Effector CD4-positive, alpha-beta T cell (primary cell): ENCODE measurements around the gene ADCY7.
A peak's percentile ranks its signal among the peaks of the same experiment; 100 is the strongest.
"Not testable (repeated sequence)": the region's sequence is repeated elsewhere in the genome, so short reads cannot be mapped to it uniquely, and the experiment has no call there.

ENCODE experiments used
- DNase-seq: peaks from one replicate; pipeline ENCODE4 v3.0.0-alpha.2; 2020
- total RNA-seq: gene quantifications from one replicate; lab custom pipeline; 2026; lab: John Stamatoyannopoulos, UW

ADCY7 gene
- total RNA-seq = 301 reads per million, percentile 95 among the genes with 10 or more reads in this experiment

DNA sequence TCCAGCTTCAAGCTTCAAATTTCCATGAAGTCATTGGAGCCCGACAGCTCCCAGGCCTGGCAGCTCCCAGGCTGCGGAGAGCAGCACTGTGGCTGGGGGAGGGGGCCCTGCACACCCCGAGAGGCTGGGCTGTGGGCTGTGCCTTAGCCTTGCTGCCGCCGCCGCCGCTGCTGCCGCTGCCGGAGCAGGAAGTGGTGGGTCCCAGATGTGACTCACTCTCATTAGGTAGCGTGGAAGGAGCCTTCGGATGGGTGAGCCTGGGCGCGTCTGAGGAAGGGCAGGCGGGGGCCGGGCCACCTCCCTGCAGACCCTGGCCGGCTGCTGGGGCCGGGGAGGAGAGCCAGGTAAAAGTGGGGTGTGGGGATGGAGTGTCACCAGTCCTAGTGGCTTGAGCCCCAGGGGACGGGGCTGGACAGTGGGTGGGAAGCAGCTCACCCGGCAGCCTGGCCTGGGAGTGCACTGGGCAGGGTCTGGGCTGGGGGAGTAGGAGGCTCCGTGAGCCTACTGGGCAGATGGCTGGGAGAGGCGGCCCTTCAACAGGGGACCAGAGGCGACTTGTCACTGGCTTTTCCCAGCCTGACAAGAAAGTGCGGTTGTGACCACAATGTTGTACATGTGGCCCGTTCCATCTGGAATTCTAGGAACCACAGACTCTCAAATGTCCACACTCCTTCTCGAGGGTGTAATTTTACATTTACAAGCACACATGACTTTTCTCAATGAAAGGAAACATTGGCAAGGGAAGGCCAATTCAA is at the start of gene ADCY7:
ADCY7 (plus strand) TSS at position 215 of the 755 bp plus-strand sequence. CDS start 21,629 bp downstream, outside the sequence.
- DNase-seq = peak; percentile 80

GRCh38 chr16:50219402-50219975 is 46.9 kb upstream of the ADCY7 start:
- no peak for DNase-seq

DNA sequence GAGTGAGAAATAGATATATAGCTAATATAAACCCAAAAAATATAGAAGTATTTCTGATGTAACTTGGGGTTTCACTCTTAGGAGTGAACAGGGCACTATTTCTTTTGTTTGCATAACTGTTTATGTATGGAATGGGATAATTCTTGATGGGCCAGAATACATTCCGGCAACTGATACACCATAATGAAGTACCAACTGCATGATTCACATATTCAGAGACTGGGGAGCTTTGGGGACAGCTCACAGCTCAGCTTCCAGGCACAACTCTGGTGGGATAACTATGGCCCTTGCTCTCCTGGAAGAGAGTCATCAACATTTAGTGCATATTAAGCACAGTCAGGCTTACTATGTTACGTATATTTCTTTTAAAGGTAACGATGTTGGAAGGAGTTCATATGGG is 42.1 kb upstream of the ADCY7 start:
- no peak for DNase-seq

- DNase-seq = no peak
Measured at GRCh38 chr16:50227120-50227519, 39.2 kb upstream of the ADCY7 start.

- DNase-seq = no peak
Measured at GRCh38 chr16:50227665-50228064, 38.7 kb upstream of the ADCY7 start.

DNA sequence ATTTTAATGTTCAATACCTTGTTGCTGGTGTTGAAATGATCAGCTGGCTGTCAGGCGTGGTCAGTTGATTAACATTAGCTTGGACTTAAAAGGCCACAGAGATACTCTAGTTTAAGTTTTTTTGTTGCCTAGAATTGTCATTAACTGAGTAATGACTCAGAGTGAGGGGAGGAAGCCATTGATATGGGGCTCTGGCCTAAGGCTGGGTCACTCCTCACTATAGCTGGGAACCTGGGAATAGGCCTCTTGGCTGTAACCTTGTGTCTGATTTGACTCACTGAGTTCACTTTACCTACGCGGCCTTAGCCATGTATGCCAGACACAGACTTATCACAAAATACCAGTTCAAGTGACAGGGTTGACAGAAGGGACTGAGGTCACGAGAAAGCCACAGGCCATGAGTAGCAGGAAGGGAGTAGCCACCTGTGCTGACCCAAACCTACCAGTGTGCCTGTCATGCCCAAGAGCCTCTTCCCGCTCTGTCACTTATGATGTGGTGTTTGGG is 37.9 kb upstream of the ADCY7 start:
- no peak for DNase-seq

DNA sequence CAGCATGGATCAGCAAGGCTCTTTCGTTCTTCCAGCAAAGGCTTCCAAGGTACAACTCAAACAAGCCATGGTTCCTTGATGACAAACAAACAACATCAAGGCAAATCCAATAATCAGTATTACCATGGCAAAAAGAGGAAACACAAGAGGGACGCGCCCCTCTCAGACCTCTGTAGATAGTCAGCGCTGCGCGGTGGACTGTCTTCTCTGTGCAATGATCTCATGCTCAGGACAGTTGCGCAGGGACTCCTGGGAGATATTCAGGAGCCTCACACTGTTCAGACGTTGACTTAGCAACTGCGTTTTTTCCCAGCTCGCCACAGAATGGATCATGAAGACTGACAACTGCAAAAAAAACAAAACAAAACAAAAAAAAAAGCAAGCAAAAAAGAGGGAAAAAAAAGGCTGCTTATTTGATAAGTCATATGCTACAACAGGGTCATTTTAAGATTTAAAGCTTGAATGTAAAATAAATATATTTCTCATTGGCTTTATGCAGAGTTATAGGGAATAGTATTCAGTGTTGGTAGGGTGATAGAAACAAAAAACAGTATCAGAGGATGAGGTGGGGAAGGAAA is 37.1 kb upstream of the ADCY7 start:
- DNase-seq = no peak

DNA sequence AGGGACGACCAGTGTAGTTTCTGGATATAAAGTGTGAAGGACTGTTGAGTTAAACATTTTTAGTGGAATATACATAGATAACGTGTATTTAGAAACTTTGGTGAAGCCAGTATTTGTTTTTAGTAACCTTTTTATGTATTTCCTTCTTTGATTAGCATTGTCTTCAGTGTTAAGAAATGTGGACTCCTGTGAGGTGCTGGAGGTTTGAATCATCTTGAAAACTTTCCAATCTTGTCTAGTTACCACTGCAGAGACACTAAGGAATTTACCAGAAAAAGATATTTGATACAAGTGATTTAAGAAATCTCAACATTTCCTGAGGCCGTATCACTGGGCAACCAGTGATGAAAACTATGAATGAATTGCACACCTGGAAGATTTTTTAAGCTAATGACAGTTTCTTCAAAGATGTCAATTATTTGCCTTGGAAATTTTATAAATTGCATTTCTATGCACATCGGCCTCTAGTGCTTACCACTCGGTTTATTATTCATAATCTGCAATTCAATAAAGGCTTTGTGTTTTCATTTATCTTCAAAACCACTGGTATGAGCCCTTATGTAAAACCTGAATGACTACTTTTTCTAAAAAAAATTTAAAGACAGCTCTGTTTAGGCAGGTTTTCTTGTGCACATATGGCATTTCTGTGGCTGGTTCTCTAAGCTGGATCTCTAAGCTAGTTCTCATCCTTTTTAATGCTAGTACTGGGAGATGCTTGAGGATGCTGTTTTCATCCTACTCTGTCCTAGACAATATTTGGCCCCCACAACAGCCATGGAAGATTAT is 31.4 kb upstream of the ADCY7 start:
- no peak for DNase-seq

- no peak for DNase-seq
Measured at GRCh38 chr16:50235581-50235980, 30.8 kb upstream of the ADCY7 start.

DNA sequence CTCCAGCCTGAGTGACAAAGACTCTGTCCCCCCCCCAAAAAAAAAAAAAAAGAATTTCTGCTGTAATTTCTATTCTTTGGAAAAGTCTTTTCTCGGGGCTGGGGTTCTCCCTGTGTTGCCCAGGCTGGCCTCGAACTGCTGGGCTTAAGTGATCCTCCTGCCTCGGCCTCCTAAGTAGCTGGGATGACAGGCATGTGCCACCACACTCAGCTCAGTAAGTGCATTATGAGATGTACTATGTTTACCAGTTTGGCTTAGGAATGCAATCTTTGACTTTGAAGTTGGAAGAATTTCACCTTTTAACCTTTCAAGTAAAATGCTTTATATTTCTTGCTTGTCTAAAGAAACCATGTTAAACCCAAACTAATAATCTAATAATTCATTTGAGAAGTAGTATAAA is 28.0 kb upstream of the ADCY7 start:
- no peak for DNase-seq

DNA sequence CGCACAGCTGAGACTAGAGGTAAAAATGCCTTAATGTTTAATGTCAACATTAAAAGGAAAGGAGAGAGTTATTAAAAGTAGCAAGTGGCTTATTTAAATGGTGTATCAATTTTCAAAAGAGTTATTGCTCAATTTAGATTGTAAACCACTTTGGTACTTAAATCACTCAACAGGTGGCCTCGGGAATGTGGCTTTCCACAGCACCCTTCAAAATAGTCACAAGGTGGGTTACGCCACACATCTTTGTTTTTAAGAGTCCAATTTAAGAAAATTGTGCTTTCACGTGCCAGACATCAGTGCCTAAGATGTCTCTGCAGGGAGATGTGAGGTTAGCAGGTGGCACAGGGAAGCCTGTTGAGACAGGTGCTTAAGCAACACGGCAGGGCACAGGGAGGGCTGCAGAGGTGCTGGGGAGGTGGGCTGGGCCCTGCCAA is 27.5 kb upstream of the ADCY7 start:
- no peak for DNase-seq

DNA sequence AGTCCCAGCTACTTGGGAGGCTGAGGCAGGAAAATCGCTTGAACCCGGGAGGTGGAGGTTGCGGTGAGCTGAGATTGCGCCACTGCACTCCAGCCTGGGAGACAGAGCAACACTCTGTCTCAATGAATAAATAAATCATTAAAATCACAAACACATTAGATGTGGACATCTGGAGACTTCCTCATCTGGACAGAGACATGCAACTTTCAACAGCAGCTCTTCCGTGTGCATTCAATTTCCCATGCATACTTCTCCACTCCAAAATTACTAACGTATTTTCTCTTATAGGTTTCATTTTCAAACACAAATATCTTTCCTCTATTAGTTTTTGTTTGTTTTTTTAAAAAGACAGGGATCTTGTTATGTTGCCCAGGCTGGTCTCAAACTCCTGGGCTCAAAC is 23.3 kb upstream of the ADCY7 start:
- DNase-seq = not testable (repeated sequence)

GRCh38 chr16:50244140-50244503 is 22.2 kb upstream of the ADCY7 start:
- DNase-seq = no peak

GRCh38 chr16:50244504-50245416 is 21.6 kb upstream of the ADCY7 start:
- no peak for DNase-seq

DNA sequence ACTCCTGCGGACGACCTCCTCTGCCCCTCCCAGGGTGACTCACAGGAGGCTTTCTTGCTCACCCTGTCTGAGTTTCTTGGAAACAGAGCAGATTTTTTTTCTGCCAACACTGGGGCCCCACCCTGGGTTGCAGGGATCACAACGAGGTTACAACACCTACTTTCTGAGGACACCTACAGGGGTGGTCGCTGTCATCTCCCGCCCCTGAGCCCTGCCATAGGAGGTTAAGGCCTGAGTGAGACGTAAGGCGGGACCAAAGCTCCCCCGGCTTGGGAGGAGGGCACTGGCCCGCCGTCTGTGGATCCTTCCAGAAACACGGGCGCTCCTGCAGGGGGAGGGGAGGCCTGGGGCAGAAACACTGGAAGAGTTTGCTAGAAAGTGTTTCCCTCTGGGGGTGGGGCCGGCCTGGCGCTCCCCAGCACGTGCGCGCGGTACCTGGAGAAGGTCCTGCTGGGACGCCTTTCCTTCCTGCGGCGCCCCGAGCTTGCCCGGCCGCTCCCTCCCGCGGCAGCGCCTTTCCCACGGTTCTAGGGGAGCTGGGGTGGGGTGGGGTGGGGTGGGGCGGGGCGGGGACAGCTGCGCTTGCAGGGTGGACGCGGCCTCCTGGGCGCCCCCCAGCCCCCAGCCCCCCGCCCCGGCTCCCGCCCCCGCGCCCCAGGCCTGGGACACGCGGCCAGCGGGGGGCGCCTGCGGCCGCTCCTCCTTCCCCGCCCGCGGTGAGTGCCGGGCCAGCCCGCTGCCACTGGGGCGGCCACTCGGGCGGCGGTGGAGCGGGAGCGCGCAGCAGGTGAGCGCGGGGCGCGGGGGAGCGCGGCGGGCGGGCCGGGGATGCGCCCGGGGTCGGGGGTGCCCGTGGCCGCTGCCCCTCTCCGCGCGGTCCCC is 20.7 kb upstream of the ADCY7 start:
- DNase-seq = no peak

- no peak for DNase-seq
Measured at GRCh38 chr16:50246299-50247122, 19.8 kb upstream of the ADCY7 start.

- DNase-seq = no peak
Measured at GRCh38 chr16:50247123-50247905, 19.0 kb upstream of the ADCY7 start.

- DNase-seq = no peak
Measured at GRCh38 chr16:50247906-50248608, 18.3 kb upstream of the ADCY7 start.

DNA sequence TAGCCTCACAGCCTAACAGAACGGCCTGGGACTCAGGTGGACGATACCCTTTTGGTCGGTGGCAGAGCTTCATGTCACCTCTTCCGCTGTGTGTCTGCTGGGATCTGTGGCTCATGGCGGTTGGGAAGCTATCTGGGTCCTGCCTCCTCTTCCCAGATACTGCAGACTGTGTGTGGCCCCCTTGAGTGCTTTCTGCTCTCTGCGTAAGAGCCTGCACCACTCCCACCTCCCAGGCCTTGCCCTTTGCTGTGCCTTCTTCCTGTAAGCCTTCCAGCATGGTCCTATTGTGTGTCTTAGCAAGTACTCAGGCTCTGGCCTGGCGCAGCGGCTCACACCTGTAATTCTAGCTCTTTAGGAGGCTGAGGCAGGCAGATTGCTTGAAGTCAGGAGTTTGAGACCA is 17.5 kb upstream of the ADCY7 start:
- no peak for DNase-seq
